ENCODE data around the gene DLGAP1.

Gene DLGAP1

GRCh38 chr18:3952031-3952430 is 503.1 kb downstream of the DLGAP1 start:
- DNase-seq (ENCODE audit: low read depth in 1 of 2, low spot score in 1 of 2), result no peak

GRCh38 chr18:3950668-3951404 is 504.3 kb downstream of the DLGAP1 start:
- no peak for DNase-seq (ENCODE audit: low read depth in 1 of 2, low spot score in 1 of 2)

- no peak for DNase-seq (ENCODE audit: low read depth in 1 of 2, low spot score in 1 of 2)
Measured at GRCh38 chr18:3948958-3949357, 506.1 kb downstream of the DLGAP1 start.

- DNase-seq (ENCODE audit: low read depth in 1 of 2, low spot score in 1 of 2), result no peak
Measured at GRCh38 chr18:3947383-3947782, 507.7 kb downstream of the DLGAP1 start.

- DNase-seq (ENCODE audit: low read depth in 1 of 2, low spot score in 1 of 2), result no peak
Measured at GRCh38 chr18:3935305-3935704, 519.8 kb downstream of the DLGAP1 start.

GRCh38 chr18:3932276-3932675 is 522.8 kb downstream of the DLGAP1 start:
- no peak for DNase-seq (ENCODE audit: low read depth in 1 of 2, low spot score in 1 of 2)

- DNase-seq (ENCODE audit: low read depth in 1 of 2, low spot score in 1 of 2), result no peak
Measured at GRCh38 chr18:3931542-3932112, 523.5 kb downstream of the DLGAP1 start.

GRCh38 chr18:3931013-3931315 is 524.1 kb downstream of the DLGAP1 start:
- no peak for DNase-seq (ENCODE audit: low read depth in 1 of 2, low spot score in 1 of 2)

GRCh38 chr18:3930126-3931012 is 524.7 kb downstream of the DLGAP1 start:
- DNase-seq (ENCODE audit: low read depth in 1 of 2, low spot score in 1 of 2), result no peak

- no peak for DNase-seq (ENCODE audit: low read depth in 1 of 2, low spot score in 1 of 2)
Measured at GRCh38 chr18:3924455-3924854, 530.7 kb downstream of the DLGAP1 start.

- no peak for DNase-seq (ENCODE audit: low read depth in 1 of 2, low spot score in 1 of 2)
Measured at GRCh38 chr18:3923750-3924149, 531.4 kb downstream of the DLGAP1 start.

GRCh38 chr18:3921826-3922225 is 533.3 kb downstream of the DLGAP1 start:
- DNase-seq (ENCODE audit: low read depth in 1 of 2, low spot score in 1 of 2), result no peak

- no peak for DNase-seq (ENCODE audit: low read depth in 1 of 2, low spot score in 1 of 2)
Measured at GRCh38 chr18:3920832-3921231, 534.3 kb downstream of the DLGAP1 start.

- DNase-seq (ENCODE audit: low read depth in 1 of 2, low spot score in 1 of 2), result no peak
Measured at GRCh38 chr18:3919396-3920061, 535.6 kb downstream of the DLGAP1 start.

- DNase-seq (ENCODE audit: low read depth in 1 of 2, low spot score in 1 of 2), result no peak
Measured at GRCh38 chr18:3916082-3916481, 539.0 kb downstream of the DLGAP1 start.

GRCh38 chr18:3914833-3915610 is 540.1 kb downstream of the DLGAP1 start:
- DNase-seq (ENCODE audit: low read depth in 1 of 2, low spot score in 1 of 2), result no peak

- no peak for DNase-seq (ENCODE audit: low read depth in 1 of 2, low spot score in 1 of 2)
Measured at GRCh38 chr18:3914109-3914508, 541.0 kb downstream of the DLGAP1 start.

- no peak for DNase-seq (ENCODE audit: low read depth in 1 of 2, low spot score in 1 of 2)
Measured at GRCh38 chr18:3912705-3913104, 542.4 kb downstream of the DLGAP1 start.

- no peak for DNase-seq (ENCODE audit: low read depth in 1 of 2, low spot score in 1 of 2)
Measured at GRCh38 chr18:3911413-3911812, 543.7 kb downstream of the DLGAP1 start.

GRCh38 chr18:3910512-3910911 is 544.6 kb downstream of the DLGAP1 start:
- DNase-seq (ENCODE audit: low read depth in 1 of 2, low spot score in 1 of 2), result no peak

GRCh38 chr18:3907955-3908354 is 547.2 kb downstream of the DLGAP1 start:
- no peak for DNase-seq (ENCODE audit: low read depth in 1 of 2, low spot score in 1 of 2)

All from activated CD4-positive, alpha-beta T cell treated with anti-CD3 and anti-CD28 coated beads, Interleukin-2, amount 50 U/mL, for 24 hours (primary cell).